Ectodermal cell (in vitro differentiated cells): ENCODE results near the gene FZD4.
"Not testable (repeated sequence)": the region's sequence is repeated elsewhere in the genome, so short reads cannot be mapped to it uniquely, and the experiment has no call there.

Experiments
- H3K27ac ChIP-seq: 2 replicates; pipeline ENCODE4 v1.7.0; 2013; ENCODE audit warnings: mild to moderate bottlenecking, low read depth, low read length; ENCODE audit not compliant: insufficient read depth, poor library complexity, severe bottlenecking
- H3K27me3 ChIP-seq: 2 replicates; pipeline ENCODE4 v1.7.0; 2013; ENCODE audit warnings: mild to moderate bottlenecking, low read length; ENCODE audit not compliant: insufficient read depth, control insufficient read depth, poor library complexity, severe bottlenecking
- H3K36me3 ChIP-seq: one replicate; pipeline ENCODE4 v1.7.0; 2013; ENCODE audit warnings: low read length; ENCODE audit not compliant: control insufficient read depth, insufficient read depth
- H3K4me1 ChIP-seq: one replicate; pipeline ENCODE4 v1.7.0; 2013; ENCODE audit warnings: low read length; ENCODE audit not compliant: control insufficient read depth, insufficient read depth
- H3K4me3 ChIP-seq: 2 replicates; pipeline ENCODE4 v1.7.0; 2013; ENCODE audit warnings: low read depth, low read length, control low read depth; ENCODE audit not compliant: insufficient read depth
- H3K9me3 ChIP-seq: 2 replicates; pipeline ENCODE4 v1.7.0; 2013; ENCODE audit warnings: mild to moderate bottlenecking, low read length, moderate library complexity; ENCODE audit not compliant: control insufficient read depth
- WGBS, 2 experiments: methylation state at CpG; one replicate each; pipeline ENCODE4 v1.1.7; 2013; ENCODE audit warnings: missing lambda C conversion rate in 2 of 2; 5-methylcytosine and 5-hydroxymethylcytosine counted together

Gene FZD4

DNA sequence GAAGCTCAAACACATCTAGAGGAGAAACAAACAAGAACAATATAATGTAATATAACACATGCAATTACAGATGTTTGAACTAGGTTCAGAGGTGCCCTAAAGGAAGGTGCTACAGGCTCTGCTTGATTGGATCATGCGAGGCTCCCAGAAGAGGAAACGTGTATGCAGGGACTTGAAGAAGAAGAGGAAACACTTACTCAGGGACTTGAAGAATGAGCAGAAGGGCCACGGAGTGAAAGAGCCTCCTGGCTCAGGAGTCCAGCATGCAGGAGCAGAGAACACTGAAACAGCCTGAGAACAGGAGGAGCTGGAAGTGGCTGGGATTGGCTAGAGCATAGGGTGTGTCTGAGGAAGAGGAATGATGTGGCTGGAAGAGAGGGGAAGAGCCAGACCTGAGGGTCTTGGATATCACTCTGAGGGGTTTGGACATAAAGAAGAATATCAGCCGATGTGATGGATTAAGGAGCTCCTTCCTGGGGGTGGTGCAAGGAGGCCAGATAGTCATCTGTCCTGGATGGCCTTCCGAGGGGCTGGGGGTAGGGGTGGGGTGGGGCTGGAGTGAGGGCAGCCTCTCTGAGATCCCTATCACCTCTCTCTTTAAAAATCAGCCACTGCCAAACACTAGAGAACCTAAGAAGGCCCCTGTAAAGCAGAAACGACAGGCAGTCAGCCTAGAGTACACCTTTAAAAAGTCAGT lies 16.8 kb downstream of the FZD4 start:
- WGBS, 2 experiments = 82 to 85% methylated on average over 5 to 6 of the region's 6 CpGs
- peaks cover 6% of the 10 kb centered on the region for H3K4me1 ChIP-seq
- no peaks in the 10 kb centered on the region for H3K36me3 ChIP-seq
- no peak overlapping the region for H3K27ac ChIP-seq
- no peaks in the 10 kb centered on the region for H3K9me3 ChIP-seq
- no peak overlapping the region for H3K4me3 ChIP-seq
- H3K27me3 ChIP-seq = no peaks in the 10 kb centered on the region

DNA sequence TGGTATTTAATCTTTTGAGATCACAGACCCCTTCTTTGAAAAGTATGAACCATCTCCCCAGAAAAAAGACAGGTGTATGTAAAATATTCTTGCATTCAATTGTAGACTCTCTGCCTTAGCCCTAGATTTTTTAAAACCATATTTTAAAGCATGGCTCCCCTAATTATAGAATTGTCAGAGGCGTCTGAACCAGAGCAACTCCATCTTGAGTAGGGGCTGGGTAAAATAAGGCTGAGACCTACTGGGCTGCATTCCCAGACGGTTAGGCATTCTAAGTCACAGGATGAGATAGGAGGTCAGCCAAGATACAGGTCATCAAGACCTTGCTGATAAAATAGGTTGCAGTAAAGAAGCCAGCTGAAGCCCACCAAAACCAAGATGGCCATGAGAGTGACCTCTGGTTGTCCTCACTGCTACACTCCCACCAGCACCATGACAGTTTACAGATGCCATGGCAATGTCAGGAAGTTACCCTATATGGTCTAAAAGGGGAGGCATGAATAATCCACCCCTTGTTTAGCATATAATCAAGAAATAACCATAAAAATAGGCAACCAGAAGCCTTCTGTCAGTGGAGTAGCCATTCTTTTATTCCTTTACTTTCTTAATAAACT lies 17.9 kb downstream of the FZD4 start:
- not testable (repeated sequence) for H3K4me1 ChIP-seq, H3K4me3 ChIP-seq, H3K36me3 ChIP-seq, H3K9me3 ChIP-seq, H3K27ac ChIP-seq, H3K27me3 ChIP-seq
- WGBS, 2 experiments = 88 to 90% methylated on average over 2 of the region's 2 CpGs

DNA sequence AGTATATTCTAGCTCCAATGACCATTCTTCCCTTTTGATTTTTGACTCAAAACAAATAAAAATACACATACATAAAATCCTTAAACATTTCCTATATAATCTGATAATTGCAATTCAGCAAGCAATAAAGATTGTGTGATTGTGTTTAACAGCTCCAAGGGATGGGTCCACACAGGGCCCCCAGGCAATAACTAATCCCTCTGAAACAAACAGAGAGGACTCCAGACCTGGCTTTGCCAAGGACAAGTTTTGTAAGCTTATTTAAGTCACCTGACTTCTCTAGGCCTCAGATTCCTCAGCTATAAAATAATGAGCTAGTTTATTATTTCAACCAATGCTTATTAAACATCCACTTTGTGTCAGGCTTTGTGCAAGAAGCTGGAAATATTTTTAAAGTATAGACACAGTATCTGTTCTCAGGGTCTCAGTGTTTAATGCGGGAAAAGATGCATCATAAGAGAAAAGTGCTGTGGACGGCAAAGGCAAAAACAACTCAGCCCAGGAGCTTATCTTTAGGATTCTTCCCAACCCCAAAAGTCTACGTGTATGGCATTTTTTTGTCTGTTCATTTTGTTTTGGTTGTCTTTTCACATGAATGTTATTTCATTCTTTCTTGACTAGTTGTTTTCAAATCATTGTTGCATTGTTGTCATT lies 20.1 kb downstream of the FZD4 start:
- Histone ChIP-seq H3K27me3 (no peaks in the 10 kb centered on the region), H3K4me1 (peaks cover 5% of the 10 kb centered on the region), H3K9me3 (no peaks in the 10 kb centered on the region), H3K36me3 (no peaks in the 10 kb centered on the region), H3K4me3 (no peak overlapping the region), H3K27ac (no peak overlapping the region)
- WGBS, 2 experiments = 73 to 92% methylated on average over 1 to 2 of the region's 3 CpGs

DNA sequence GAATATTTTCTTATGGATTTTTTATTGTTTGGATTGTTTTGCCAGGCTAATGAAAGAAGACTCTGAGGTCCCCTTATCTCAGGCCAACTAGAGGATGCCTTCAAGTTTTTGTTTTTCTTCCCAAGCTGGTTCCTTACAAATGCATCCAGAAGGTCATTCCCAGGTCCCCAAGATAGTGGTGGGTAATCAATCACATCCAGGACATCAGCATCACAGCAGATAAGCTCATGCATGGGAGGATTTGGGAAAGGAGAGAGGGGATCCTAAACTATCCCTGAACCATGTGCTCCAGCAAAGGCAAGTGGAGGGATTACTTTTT lies 20.7 kb downstream of the FZD4 start:
- no peaks in the 10 kb centered on the region for H3K9me3 ChIP-seq
- no peaks in the 10 kb centered on the region for H3K4me1 ChIP-seq
- H3K27ac ChIP-seq = no peak overlapping the region
- H3K4me3 ChIP-seq = no peak overlapping the region
- no peaks in the 10 kb centered on the region for H3K36me3 ChIP-seq
- H3K27me3 ChIP-seq = no peaks in the 10 kb centered on the region

DNA sequence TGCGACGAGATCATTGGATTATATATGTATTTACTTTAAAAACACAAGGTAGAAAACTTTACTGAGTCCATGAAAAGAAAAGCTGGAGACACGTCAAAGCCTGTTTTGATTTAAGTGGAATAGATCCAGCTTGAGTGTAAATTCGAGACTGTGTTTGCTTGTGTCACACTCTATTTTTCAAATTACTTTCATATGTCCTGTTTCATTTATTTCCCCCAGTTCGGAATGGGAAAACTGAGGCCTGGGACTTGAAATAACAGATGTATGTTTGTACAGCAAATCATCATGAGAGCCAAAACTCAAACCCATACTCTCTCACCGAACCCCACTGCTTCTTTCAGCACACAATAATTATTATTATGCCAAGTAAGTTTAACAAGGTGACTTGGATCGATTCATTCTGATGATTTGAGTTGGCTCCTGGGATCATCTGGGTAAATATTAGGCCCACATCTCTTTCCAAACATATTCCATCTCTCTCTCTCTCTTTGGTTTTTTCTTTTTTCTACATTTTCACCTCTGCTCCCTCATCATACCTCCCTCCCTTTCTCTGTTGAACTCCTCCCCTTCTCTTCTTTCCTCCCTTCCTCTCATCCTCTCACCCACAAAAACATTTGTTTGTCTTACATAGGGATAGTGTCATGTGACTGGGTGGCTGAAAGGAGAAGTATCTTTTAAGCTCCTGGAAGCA lies 21.2 kb downstream of the FZD4 start:
- Histone ChIP-seq H3K4me3 (no peak overlapping the region), H3K4me1 (no peaks in the 10 kb centered on the region), H3K9me3 (no peaks in the 10 kb centered on the region), H3K27me3 (no peaks in the 10 kb centered on the region), H3K27ac (no peak overlapping the region), H3K36me3 (no peaks in the 10 kb centered on the region)
- 72 to 92% methylated on average over 3 to 6 of the region's 7 CpGs for WGBS, 2 experiments

DNA sequence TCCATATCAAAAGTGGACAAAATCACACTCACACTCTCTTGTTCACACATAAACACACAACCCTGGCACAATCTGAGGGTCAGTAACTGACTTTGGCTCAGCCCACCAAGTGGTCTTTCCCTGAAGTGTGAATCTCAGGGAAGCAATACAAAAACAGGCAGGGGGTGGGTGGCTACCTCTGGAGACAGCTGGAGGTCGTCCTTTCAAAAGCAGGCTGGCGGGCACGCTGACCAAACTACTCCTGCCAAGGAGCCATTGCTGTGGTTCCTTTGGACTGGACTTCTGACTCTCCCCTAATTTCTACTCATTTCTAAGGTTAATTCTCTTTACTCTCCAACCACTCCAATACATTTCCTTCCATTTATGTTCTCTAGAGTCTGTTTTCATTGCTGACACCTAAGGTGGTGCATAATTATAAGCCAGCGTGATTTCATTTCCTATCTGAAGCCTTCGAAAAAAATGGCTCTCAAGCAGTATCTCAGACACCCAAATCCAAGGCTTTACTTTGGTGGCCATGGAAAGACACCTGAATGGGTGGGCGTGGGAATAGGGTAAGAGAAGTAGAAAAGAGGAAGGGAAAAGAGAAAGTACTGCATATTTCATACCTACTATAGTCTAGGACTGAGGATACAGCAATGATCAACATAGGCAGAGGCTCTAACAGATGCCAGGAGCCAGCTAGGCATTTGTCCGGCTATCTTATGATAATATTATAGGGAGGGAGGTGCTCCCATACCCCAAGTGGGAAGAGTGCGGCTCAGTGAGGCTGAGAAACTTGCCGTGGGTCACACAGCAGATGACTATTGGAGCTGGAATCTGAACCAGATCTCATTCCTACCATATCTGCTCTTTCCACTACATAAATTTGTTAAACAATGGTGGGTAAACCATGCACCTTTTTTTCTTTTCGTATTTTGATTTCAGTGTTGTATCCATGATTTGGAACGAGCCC lies 22.0 kb downstream of the FZD4 start:
- no peak overlapping the region for H3K4me3 ChIP-seq
- no peaks in the 10 kb centered on the region for H3K9me3 ChIP-seq
- H3K36me3 ChIP-seq = no peaks in the 10 kb centered on the region
- WGBS, 2 experiments = 68 to 79% methylated on average over 8 to 10 of the region's 11 CpGs
- no peak overlapping the region for H3K27ac ChIP-seq
- H3K4me1 ChIP-seq = no peaks in the 10 kb centered on the region
- no peaks in the 10 kb centered on the region for H3K27me3 ChIP-seq

DNA sequence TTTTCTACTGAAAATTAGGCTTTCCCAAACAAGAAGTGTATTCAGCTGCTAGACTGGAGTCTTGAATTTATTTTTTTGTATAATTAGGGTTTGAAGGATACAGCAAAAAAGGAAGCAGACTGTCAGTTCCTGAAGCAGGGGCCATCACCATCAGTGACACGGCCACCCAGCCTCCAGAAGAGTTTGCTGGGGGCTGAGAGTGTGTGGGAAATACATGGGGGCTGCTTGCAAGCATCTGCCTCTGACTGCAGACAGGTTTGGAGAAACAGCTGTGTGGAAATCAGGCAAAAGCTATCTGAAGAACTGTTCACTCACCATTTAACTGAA lies 23.0 kb downstream of the FZD4 start:
- Histone ChIP-seq H3K4me3 (no peak overlapping the region), H3K27me3 (no peaks in the 10 kb centered on the region), H3K9me3 (no peaks in the 10 kb centered on the region), H3K36me3 (no peaks in the 10 kb centered on the region), H3K27ac (no peak overlapping the region), H3K4me1 (no peaks in the 10 kb centered on the region)
- 72 to 91% methylated on average over 1 of the region's 1 CpG for WGBS, 2 experiments

DNA sequence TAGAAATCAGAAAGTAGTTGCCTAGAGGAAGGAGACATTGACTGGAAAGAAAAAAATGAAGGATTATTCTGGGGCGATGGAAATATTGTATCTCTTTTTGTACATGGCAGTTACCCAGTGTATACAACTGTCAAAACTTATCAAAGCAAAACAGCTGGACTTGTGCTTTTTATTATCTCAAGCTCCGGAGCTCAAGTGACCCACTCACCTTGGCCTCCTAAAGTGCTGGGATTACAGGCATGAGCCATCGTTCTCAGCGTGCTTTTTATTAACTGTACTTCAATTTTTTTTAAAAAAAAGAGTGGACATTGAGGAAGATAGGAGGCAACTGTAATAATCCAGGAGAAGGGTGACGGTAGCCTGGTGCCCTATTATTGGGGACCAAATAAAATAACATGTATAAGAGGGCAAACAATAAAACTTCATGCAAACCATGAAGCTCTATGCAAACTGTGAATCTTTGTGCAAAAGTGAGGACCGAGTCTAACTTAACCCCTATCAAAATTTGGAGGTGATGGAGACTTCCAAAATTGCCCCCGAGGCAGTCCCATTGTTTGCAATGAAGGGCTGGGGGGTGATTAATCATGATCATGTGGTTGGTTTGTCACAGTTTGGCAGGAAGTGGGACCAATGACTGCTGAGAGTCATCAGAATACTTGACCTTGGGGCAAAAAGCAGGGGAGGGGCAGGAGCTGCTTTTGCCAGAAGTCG lies 23.5 kb downstream of the FZD4 start:
- no peaks in the 10 kb centered on the region for H3K9me3 ChIP-seq
- WGBS, 2 experiments = 77 to 81% methylated on average over 8 of the region's 8 CpGs
- H3K4me1 ChIP-seq = no peaks in the 10 kb centered on the region
- H3K27me3 ChIP-seq = no peaks in the 10 kb centered on the region
- no peaks in the 10 kb centered on the region for H3K36me3 ChIP-seq
- no peak overlapping the region for H3K27ac ChIP-seq
- no peak overlapping the region for H3K4me3 ChIP-seq

DNA sequence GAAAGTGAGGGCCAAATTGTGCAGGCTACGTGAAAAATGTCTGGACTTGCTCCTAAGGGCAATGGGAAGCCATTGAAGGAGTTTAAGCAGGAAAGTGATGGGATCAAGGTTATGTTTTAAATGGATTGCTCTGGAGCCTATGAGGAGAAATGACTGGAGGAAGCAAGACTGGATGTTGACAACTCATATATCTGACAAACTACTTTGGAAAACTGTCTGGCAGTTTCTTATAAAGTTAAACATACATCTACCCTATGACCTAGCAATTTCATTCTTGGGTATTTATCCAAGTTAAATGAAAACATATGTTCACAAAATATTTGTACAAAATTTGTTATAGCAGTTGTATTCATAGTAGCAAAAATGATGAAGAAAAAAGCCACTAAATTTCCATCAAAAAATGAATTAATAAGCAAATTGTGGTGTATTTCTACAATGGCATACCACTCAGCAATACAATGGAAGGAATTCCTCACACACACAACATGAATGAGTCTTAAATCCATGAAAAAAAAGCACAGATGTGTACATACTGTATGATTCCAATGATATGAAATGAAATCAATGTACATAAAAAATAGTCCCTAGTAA lies 24.1 kb downstream of the FZD4 start:
- Histone ChIP-seq H3K4me1 (no peaks in the 10 kb centered on the region), H3K27ac (no peak overlapping the region)

More for the DNA sequence above, 24.1 kb downstream of the FZD4 start:
- Histone ChIP-seq H3K27me3 (no peaks in the 10 kb centered on the region), H3K9me3 (no peaks in the 10 kb centered on the region), H3K4me3 (no peak overlapping the region), H3K36me3 (no peaks in the 10 kb centered on the region)
- 97 to 98% methylated on average over 1 of the region's 1 CpG for WGBS, 2 experiments
